ENCODE data around the gene BABAM2.

The BABAM2 gene

GRCh38 chr2:28135799-28136198 lies 245.3 kb downstream of the BABAM2 start:
- DNase-seq: no peak

GRCh38 chr2:28136556-28136955 lies 246.0 kb downstream of the BABAM2 start:
- no peak for DNase-seq

GRCh38 chr2:28137221-28137620 lies 246.7 kb downstream of the BABAM2 start:
- DNase-seq: no peak

- DNase-seq: no peak
These were observed 251.9 kb downstream of the BABAM2 start for GRCh38 chr2:28142386-28142785.

- no peak for DNase-seq
These were observed 257.5 kb downstream of the BABAM2 start for GRCh38 chr2:28148000-28148399.

- no peak for DNase-seq
These were observed 258.0 kb downstream of the BABAM2 start for GRCh38 chr2:28148566-28148965.

- no peak for DNase-seq
These were observed 259.8 kb downstream of the BABAM2 start for GRCh38 chr2:28150236-28150915.

GRCh38 chr2:28150994-28151393 lies 260.5 kb downstream of the BABAM2 start:
- no peak for DNase-seq

- no peak for DNase-seq
These were observed 262.2 kb downstream of the BABAM2 start for GRCh38 chr2:28152585-28153280.

- DNase-seq: no peak
These were observed 263.3 kb downstream of the BABAM2 start for GRCh38 chr2:28153851-28154250.

GRCh38 chr2:28155086-28155485 lies 264.6 kb downstream of the BABAM2 start:
- DNase-seq: no peak

GRCh38 chr2:28155627-28156026 lies 265.1 kb downstream of the BABAM2 start:
- no peak for DNase-seq

- DNase-seq: no peak
These were observed 268.3 kb downstream of the BABAM2 start for GRCh38 chr2:28158791-28159190.

GRCh38 chr2:28160986-28161425 lies 270.5 kb downstream of the BABAM2 start:
- DNase-seq: no peak

- no peak for DNase-seq
These were observed 270.9 kb downstream of the BABAM2 start for GRCh38 chr2:28161466-28161865.

- no peak for DNase-seq
These were observed 272.0 kb downstream of the BABAM2 start for GRCh38 chr2:28162564-28162963.

- DNase-seq: no peak
These were observed 272.5 kb downstream of the BABAM2 start for GRCh38 chr2:28163028-28163427.

GRCh38 chr2:28163627-28164279 lies 273.2 kb downstream of the BABAM2 start:
- no peak for DNase-seq

- DNase-seq: no peak
These were observed 273.8 kb downstream of the BABAM2 start for GRCh38 chr2:28164280-28164801.

GRCh38 chr2:28165087-28165635 lies 274.6 kb downstream of the BABAM2 start:
- no peak for DNase-seq

GRCh38 chr2:28166956-28167355 lies 276.4 kb downstream of the BABAM2 start:
- no peak for DNase-seq

GRCh38 chr2:28168376-28168775 lies 277.8 kb downstream of the BABAM2 start:
- no peak for DNase-seq

GRCh38 chr2:28169492-28169891 lies 279.0 kb downstream of the BABAM2 start:
- no peak for DNase-seq
